Superior temporal gyrus (tissue), 1 donor: ENCODE data around the gene MRTFA.
"Not testable (repeated sequence)": the region's sequence is repeated elsewhere in the genome, so short reads cannot be mapped to it uniquely, and the experiment has no call there.

ENCODE experiments used
- DNase-seq: peaks from one replicate; pipeline ENCODE4 v3.0.0-alpha.2; 2016; ENCODE audit errors: extremely low spot score

MRTFA gene

GRCh38 chr22:40554023-40554422, 82.5 kb downstream of the MRTFA start:
- DNase-seq = not testable (repeated sequence)

DNA sequence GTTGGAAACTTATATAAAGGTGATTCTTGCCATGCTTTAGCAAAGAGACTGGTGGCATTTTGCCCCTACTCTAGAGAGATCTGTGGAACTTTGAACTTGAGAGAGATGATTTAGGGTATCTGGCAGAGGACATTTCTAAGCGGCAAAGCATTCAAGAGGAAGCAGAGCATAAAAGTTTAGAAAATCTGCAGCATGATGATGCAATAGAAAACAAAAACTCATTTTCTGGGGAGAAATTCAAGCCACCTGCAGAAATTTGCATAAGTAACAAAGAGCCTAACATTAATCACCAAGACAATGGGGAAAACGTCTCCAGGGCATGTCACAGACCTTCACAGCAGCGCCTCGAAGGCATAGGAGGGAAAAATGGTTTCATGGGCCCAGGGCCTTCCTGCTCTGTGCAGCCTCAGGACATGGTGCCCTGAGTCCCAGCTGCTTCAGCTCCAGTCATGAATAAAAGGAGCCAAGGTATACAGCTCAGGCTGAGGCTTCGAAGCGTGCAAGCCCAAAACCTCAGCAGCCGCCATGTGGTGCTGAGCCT, 83.4 kb downstream of the MRTFA start:
- DNase-seq = no peak

DNA sequence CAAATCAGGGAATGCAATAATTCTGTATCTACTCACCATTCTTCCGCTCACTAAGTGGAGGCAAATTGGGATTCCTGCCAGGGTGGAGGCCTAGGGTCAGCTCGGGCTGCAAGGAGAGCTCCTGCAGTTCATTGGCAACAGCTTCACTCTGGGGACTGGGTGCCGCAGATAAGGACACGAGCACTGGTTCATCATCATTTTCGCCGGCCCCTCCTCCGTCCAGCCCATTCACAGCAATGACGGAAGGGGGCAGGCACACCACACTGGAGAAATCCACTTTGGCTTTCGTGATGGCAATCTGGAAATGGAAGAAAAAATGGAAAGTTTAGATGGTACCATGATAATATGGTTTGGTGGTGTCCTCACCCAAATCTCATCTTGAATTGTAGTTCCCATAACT, 84.4 kb downstream of the MRTFA start:
- DNase-seq = no peak

GRCh38 chr22:40547729-40548143, 88.8 kb downstream of the MRTFA start:
- DNase-seq = no peak

DNA sequence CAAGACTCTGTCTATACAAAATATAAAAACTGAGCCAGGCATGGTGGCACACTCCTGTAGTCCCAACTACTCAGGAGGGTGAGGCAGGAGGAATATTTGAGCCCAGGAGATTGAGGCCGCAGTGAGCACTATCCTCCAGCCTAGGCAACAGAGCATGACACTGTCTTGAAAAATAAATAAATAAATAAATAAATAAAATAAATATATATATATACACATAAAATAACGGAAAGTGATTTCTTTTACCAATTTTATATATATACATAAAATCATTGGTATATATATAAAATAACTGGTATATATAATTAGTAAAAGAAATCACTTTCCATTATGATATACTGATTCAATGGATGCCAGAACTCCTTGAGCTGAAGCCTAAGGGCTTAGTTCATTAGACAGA, 91.8 kb downstream of the MRTFA start:
- DNase-seq = no peak

DNA sequence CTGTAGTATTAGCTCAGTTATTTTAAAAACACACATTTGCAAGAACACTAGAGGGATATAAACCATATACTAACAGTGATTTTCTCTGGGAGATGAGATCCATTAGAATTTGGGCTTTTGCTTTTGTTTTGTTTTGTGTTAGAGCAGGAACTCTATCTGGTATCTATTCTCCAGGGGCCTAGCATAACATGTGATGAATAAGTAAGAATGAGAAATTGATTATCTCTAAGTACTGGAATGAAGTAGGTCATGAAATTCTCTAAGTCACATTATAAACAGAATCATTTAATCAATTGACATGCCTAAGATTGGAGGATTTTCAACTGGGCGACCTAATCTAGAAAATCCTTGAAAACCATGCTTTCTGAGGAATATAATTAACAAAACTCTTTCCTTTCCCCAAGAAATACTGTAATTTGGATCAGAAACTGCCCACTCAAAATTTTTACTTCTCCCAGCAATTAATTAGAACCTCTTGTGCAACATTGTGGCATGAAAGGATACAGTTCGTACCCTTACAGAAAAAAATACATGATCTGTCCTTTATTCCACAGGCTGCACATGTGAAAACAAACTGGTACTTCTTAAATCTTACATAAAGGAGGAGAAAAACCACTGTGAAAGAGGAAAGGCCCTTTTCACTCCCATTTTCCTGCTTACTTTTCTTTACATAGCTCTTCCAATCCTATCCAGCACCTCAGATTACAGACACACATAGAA, 93.5 kb downstream of the MRTFA start:
- no peak for DNase-seq

DNA sequence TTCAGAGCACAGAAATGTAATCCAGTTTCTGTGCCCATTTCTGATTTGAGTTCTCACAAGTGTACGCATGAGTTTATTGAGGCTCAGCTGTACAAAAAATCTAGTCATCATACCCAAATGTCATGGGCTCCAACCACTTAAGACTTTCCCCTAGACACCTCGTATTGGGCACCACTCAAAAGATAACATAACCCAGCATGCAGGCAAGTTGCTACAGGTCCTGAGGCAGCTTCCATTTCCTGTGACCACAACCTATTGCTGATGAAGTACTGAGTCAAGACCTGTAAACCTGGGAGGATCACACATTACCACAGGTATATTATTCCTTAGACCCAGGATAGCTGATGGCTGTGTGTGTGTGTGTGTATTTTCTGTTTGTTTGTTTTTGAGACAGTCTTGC, 95.2 kb downstream of the MRTFA start:
- no peak for DNase-seq

DNA sequence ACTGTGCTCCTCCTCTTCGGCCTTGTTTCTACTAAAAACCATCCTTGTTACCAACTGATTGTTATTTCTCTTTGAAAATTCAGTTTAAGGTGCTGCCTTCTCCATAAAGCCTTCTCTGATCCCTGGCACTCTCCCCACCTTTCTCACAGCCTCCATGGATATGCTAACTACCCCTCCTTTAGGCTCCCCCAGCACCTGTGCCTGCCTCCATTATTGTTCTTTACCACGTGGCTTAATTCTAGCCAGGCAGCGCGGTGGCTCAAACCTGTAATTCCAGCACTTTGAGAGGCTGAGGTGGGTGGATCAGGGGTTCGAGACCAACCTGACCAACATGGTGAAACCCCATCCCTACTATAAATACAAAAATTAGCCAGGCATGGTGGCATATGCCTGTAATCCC, 96.3 kb downstream of the MRTFA start:
- DNase-seq = no peak

DNA sequence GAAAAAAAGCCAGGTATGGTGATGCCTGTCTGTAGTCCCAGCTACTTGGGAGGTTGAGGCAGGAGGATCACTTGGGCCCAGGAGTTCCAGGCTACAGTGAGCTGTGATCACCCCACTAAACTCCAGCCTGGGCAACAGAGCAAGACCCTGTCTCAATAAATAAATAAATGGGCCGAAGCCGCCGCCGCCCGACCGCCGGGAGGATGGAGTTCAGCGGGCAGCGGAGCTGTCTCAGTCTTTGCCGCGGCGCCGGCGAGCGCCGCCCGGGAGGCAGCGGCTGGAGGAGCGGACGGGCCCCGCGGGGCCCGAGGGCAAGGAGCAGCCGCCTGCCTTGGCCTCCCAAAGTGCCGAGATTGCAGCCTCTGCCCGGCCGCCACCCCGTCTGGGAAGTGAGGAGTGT, 100.4 kb downstream of the MRTFA start:
- not testable (repeated sequence) for DNase-seq

DNA sequence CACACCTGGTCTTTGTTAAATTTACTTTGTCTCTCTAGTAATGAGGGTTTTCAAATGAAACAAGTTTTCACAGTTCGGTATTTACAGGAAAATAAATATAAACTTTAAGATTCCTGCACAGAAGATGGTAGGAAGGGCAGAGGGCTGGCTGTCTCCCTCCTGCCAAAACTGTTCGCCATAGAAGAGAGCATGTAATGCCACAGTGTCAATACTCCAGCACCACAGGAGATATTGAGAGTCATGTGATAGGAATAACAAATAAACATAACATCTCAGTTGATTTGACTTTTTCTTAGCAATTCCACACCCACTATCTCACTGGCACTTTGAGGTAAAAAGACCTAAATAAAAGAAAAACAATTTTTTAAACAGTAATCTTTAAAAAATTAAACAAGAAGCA, 100.9 kb downstream of the MRTFA start:
- no peak for DNase-seq

DNA sequence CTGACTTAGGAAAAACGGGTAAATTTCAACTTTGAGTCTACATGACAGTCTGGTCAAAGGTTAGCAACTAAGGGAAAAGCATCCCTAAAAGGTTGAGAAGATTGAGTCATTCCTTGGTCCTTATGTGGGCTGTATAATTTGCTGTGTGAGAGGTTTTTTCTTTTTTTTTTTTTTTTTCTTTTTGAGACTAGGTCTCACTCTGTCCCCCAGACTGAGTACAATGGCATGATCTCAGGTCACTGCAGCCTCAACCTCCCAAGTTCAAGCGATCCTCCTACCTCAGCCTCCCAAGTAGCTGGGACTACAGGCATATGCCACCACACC, 101.4 kb downstream of the MRTFA start:
- no peak for DNase-seq

DNA sequence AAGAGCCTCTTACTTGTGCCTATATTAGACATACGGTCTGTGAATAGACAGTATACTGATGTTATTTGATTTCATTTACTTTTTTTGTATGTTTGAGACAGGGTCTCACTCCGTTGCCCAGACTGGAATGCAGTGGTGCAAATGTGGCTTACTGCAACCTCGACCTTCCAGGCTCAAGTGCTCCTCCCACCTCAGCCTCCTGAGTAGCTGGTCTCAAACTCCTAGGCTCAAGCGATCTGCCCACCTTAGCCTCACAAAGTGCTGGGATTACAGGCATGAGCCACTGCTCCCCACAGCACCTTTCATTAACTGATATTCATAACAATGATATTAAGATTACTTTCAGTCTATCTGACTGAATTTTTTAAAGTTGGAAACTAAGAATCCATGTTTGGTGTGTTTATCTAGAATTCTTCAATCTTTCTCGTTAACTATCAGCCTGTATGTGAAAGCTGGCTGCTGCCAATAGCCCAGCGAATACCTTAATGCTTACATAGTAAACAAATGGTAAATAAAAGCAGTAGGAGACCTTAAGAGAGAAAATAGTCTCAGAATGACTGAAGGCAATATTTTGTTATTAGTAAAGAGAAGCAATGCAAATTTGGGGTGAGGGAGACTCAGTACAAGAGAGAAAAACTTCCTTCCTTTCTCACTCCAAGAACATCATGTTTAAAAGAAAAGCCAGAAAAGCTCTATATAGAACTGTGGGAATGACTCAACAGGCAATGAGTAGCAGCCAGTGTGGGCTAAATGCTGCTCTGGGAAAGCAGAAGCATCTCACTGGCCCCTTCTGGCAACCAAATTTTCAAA, 101.9 kb downstream of the MRTFA start:
- DNase-seq = peak; percentile 64

- peak; percentile 75 for DNase-seq
Measured at GRCh38 chr22:40533712-40534378, 102.7 kb downstream of the MRTFA start.

DNA sequence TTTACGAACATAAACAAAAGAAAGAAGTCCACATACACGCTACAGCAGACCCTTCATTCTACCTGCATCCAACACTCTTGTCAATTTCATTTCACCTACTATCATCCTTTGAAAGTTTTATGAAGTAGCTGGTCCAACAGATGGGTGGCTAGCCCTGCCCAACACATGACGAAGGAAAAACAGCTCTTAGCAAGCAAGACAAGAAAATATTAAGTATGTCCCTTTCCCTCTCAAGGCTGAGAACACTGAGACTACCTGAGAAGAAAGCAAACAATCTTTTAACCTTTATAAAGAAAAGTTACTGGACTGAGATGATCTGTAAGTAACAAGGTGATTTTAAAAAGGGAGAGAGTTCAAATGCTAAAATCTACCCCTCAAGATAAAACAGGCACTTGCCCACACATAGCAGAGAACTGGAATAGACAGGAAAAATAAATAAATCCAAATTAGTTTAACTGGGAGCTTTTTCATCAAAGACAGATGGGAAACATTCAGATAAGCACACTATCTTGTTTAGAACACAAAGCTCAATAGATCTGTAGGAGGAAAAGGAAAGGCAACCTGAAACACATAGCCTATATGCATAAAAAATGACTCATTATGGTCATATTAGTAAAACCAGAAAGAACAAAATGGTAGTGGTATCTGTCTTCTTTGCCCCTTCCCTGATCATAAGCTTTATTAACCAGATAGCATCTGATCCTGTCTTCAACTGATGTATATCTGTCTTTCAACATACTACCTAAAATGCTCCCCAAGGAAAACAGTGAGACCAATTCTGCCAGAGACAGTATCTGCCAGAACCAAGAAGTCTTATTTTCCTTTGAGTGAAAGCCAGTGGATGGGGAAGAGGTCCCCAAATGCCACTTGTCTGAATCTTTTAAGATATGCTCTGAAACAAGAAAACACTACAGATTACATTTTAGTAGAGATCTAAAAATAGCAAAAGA, 104.3 kb downstream of the MRTFA start:
- peak; percentile 56 for DNase-seq

DNA sequence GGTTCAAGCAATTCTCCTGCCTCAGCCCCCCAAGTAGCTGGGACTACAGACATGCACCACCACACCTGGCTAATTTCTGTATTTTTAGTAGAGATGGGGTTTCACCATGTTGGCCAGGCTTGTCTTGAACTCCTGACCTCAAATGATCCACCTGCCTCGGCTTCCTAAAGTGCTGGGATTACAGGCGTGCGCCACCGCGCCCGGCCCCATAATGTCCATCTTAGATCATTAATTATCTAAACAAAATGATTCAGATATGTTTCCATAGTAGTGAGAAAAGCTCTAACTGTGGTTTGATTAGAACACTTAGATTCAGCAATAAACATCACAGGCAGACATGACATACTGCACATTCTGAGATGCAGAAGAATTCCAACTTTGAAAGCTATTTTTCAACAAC, 106.1 kb downstream of the MRTFA start:
- DNase-seq = not testable (repeated sequence)

- DNase-seq = no peak
Measured at GRCh38 chr22:40529821-40530220, 106.7 kb downstream of the MRTFA start.

DNA sequence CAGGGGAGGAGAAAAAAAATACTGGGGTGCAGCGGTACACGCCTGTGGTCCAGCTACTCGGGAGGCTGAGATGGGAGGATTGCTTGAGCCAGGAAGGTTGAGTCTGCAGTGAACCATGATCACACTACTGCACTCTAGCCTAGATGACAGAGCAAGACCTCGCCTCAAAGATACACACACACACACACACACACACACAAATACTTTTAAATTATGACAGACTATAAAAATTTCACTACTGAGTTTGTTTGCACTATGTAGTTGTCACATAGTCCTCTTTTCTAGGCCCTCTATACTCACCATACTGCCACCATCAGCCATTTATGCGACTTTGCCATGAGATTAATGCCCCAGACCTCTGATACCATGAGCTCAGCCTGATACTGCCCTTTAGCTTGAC, 109.6 kb downstream of the MRTFA start:
- no peak for DNase-seq

GRCh38 chr22:40525250-40525884, 111.2 kb downstream of the MRTFA start:
- no peak for DNase-seq

DNA sequence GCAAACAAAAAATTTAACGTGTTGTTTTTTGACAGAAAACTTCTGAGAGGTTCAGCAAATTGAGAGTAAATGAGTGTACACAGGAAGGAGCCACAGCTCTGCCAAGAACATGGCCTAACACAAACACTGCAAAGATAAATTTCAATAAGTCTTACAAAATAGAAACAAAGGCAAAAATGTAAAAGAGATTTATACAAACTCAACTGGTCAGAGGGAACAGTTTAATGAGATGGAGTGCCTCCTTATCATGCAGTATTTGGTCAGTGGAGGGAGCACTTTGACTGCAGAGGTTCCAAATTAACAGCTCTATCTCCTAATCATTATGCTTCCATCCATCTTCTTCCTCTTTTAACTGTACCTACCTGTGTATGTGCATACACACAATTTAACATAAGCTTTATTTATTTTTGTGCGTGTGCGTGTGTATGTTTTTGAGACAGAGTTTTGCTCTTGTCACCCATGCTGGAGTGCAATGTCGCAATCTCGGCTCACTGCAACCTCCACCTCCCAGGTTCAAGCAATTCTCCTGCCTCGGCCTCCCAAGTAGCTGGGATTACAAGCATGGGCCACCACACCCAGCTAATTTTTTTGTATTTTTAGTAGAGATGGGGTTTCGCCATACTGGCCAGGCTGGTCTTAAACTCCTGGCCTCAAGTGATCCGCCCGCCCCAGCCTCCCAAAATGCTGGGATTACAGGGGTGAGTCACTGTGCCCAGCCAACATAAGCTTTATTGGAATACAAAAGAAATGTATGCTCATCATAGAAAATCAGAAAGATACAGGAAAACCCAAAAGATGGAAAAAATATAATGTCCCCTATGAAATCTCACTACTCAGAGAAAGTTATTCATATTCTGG, 111.9 kb downstream of the MRTFA start:
- no peak for DNase-seq

DNA sequence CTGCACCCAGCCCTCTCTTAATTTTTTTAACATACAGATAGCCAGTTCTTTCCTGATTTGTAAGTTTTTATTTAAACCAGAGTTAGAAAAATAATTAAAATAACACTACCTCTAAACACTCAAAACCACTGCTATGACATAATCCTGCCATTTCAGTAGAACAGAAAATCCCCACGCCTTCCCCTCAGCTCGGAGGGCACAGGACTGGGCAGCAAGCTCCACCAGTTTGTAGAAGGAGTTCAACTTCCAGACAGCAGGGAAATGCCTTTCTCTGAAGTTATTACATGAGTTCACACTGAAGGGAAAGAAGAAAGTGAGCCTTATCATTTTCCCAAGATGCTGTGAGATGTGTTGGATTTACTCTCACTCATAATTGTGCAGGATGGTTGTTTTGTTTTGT, 114.4 kb downstream of the MRTFA start:
- DNase-seq = no peak
